Panc1 (cell line): ENCODE results near the gene BOK. TPM values are rescaled to one million over a fixed set of nuclear protein-coding genes. Genes with fewer than 3 reads are reported as not detected.

Source experiments
- ATAC-seq: fragments of 200-7000 bp; cut with Tn5 transposase; 2 replicates; pipeline ENCODE4 v1.9.1; 2020; ENCODE audit warnings: mild to moderate bottlenecking, moderate library complexity
- BruUV-seq: library from RNA; stranded (reverse); fragments of 400-500 nt; replicated peaks from 2 replicates; lab custom pipeline; 2021; lab: Mats Ljungman, UMichigan
- CTCF ChIA-PET: fragments of 300-600 bp; sonication (Branson Sonifier 250); formaldehyde crosslinking; loops from one replicate; lab custom pipeline; 2022; ENCODE audit warnings: antibody characterized with exemption; lab: Charles Lee
- POLR2A ChIA-PET: fragments of 300-600 bp; sonication (Branson Sonifier 250); formaldehyde crosslinking; loops from one replicate; lab custom pipeline; 2022; ENCODE audit warnings: antibody characterized with exemption; lab: Charles Lee
- DNase-seq: peaks from one replicate; pipeline ENCODE4 v3.0.0-alpha.2; 2010; ENCODE audit warnings: low read depth, low spot score
- H3K27ac ChIP-seq: 2 replicates; pipeline ENCODE4 v1.5.1; 2011; ENCODE audit warnings: mild to moderate bottlenecking, low read length, inconsistent platforms
- H3K27me3 ChIP-seq: fragments of 200-500 bp; sonication (Bioruptor generic); 2 replicates; pipeline ENCODE4 v1.6.0; 2014; ENCODE audit warnings: low read length, inconsistent platforms; ENCODE audit not compliant: control insufficient read depth, insufficient read depth
- H3K36me3 ChIP-seq: fragments of 200-500 bp; sonication (Bioruptor generic); 2 replicates; pipeline ENCODE4 v1.5.1; 2014; ENCODE audit warnings: inconsistent platforms, mild to moderate bottlenecking, low read length, moderate library complexity; ENCODE audit not compliant: control insufficient read depth, insufficient read depth
- H3K4me1 ChIP-seq: 2 replicates; pipeline ENCODE4 v1.5.1; 2011; ENCODE audit warnings: inconsistent platforms, mild to moderate bottlenecking, low read length, moderate library complexity; ENCODE audit not compliant: control insufficient read depth, insufficient read depth
- H3K4me3 ChIP-seq, 2 experiments: 2 replicates each; pipeline ENCODE4 v1.5.1; 2011 to 2012; ENCODE audit warnings: low read depth in 2 of 2, low read length in 2 of 2, mild to moderate bottlenecking in 2 of 2, inconsistent platforms in 1 of 2, moderate library complexity in 1 of 2
- H3K9me3 ChIP-seq: fragments of 200-500 bp; sonication (Bioruptor generic); 2 replicates; pipeline ENCODE4 v1.5.1; 2014; ENCODE audit warnings: low read depth, mild to moderate bottlenecking, inconsistent platforms, low read length, moderate library complexity; ENCODE audit not compliant: control insufficient read depth, insufficient read depth
- CTCF ChIP-seq: fragments of 450-650 bp; IDR thresholded peaks from 2 replicates; pipeline ENCODE4 v1.5.1; 2017; ENCODE audit warnings: mild to moderate bottlenecking
- POLR2AphosphoS5 ChIP-seq: IDR thresholded peaks from 2 replicates; pipeline ENCODE4 v1.6.1; 2012; ENCODE audit warnings: mild to moderate bottlenecking, low read depth, low read length, moderate library complexity
- REST ChIP-seq, 2 experiments: IDR thresholded peaks; 2 replicates each; pipeline ENCODE4 v1.6.1; 2011 to 2012; ENCODE audit warnings: low read depth in 2 of 2, control low read depth in 1 of 2, low read length in 1 of 2, mild to moderate bottlenecking in 1 of 2, moderate library complexity in 1 of 2; ENCODE audit not compliant: insufficient read depth in 1 of 2
- SIN3A ChIP-seq: IDR thresholded peaks from 2 replicates; pipeline ENCODE4 v1.6.1; 2012; ENCODE audit warnings: low read depth, mild to moderate bottlenecking, low read length, moderate library complexity, borderline replicate concordance; ENCODE audit not compliant: insufficient read depth
- TCF7L2 ChIP-seq: IDR thresholded peaks from 2 replicates; pipeline ENCODE4 v1.6.1; 2011; ENCODE audit warnings: mild to moderate bottlenecking, low read depth, low read length, inconsistent platforms
- in situ Hi-C: cut with HindIII; loops from 2 replicates; pipeline ENCODE4 v1.10.0; 2016; ENCODE audit warnings: low sequenced_read_pairs, low pct_unique_long_range_greater_than_20kb
- intact Hi-C: fragments of 100-400 bp; cut with micrococcal nuclease; formaldehyde crosslinking; loops from one replicate; pipeline ENCODE4 v1.10.0; 2022; ENCODE audit not compliant: unreplicated experiment
- total RNA-seq: library from RNA; stranded (reverse); gene quantifications from one replicate; pipeline ENCODE4 v1.2.1, GENCODE V29; 2021; ENCODE audit not compliant: unreplicated experiment

BOK gene
- total RNA-seq, 1 experiment from 2014 or later = 39.1 TPM

- no TSS peak for BruUV-seq
Observed at GRCh38 chr2:241568726-241569125, 10.2 kb downstream of the BOK start.

GRCh38 chr2:241569831-241570281 lies 11.3 kb downstream of the BOK start:
- Histone ChIP-seq H3K27ac (no peak overlapping the region), H3K4me3 (no peak overlapping the region), H3K9me3 (no peaks in the 10 kb centered on the region), H3K36me3 (no peaks in the 10 kb centered on the region), H3K27me3 (no peaks in the 10 kb centered on the region), H3K4me1 (no peaks in the 10 kb centered on the region; the same call in 1 of the 2 replicates)
- ChIA-PET POLR2A (no interaction called here), CTCF (no interaction called here)
- DNase-seq (no peak), ATAC-seq (no peak)
- intact Hi-C loops = no loop called here
- TF ChIP-seq CTCF (no peak), POLR2AphosphoS5 (no peak), REST (IDR thresholded peaks at IDR 0.05; ENCODE audit: insufficient read depth in 1 of 2, low read depth in 2 of 2, low read length in 1 of 2) (no peak), TCF7L2 (no peak), SIN3A (no peak)
- BruUV-seq = no TSS peak
- in situ Hi-C loops = no loop called here

More at GRCh38 chr2:241568726-241569125, 10.2 kb downstream of the BOK start:
- Histone ChIP-seq H3K27ac (no peak overlapping the region), H3K9me3 (no peaks in the 10 kb centered on the region), H3K4me1 (peaks cover 11% of the 10 kb centered on the region), H3K4me3 (no peak overlapping the region), H3K36me3 (no peaks in the 10 kb centered on the region), H3K27me3 (no peaks in the 10 kb centered on the region)
- CTCF ChIA-PET = no interaction called here
- DNase-seq (no peak), ATAC-seq (no peak)
- intact Hi-C loops (no loop called here), in situ Hi-C loops (no loop called here)
- POLR2A ChIA-PET = interaction anchor here (0.6 kb wide), 1 partner anchor 86 kb away, joined by 4 read pairs; no protein-coding TSS in a partner anchor
- TF ChIP-seq SIN3A = no peak
- no peak for TF ChIP-seq CTCF
- TF ChIP-seq TCF7L2 = no peak
- TF ChIP-seq POLR2AphosphoS5 = no peak
- no peak for TF ChIP-seq REST (IDR thresholded peaks at IDR 0.05; ENCODE audit: insufficient read depth in 1 of 2, low read depth in 2 of 2, low read length in 1 of 2)
